Measurements from ENCODE around the gene FOXF2.
"Not testable (repeated sequence)": the region's sequence is repeated elsewhere in the genome, so short reads cannot be mapped to it uniquely, and the experiment has no call there.

FOXF2 gene

DNA sequence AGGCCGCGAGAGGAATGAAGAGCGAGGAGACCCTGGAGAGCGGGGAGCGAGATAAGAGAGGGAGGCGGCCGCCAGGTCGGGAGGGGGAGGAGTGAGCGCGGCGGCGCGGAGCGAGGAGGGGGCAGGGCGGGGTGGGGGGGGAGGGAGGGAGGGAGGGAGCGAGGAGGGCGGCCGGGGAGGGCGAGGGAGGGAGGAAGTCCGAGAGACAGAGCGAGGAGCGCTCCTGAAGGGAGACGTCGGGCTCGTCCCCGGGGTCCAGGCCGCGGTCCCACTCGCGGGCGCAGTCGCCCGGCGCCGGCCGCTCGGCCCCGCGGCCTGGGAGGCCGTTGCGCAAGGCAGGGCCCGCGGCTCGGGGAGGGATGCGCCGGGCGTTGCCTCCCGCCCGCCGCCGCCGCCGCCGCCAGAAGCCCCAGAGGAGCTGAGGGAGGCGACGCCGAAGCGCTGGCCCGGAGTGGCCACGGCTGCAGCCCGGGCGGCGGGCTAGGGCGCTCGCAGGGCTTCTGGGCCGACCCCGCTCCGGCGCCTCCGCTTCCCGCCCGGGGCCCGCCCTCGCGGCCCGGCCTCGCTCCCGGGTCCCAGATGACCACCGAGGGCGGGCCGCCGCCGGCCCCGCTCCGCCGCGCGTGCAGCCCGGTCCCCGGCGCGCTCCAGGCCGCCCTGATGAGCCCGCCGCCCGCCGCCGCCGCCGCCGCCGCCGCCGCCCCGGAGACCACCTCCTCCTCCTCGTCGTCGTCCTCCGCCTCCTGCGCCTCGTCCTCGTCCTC is at the start of gene FOXF2:
Gene FOXF2 (plus strand): TSS at position 208 of the 764 bp plus-strand sequence. CDS start 372 bp downstream, at position 580.
- Mint-ChIP-seq H3K4me3 (peak within 1 kb of the TSS; percentile 51), H3K9me3 (no peaks in the 10 kb centered on the region), H3K4me1 (ENCODE audit: low read depth) (peaks cover 10% of the 10 kb centered on the region), H3K27me3 (ENCODE audit: low read depth) (peaks cover 82% of the 10 kb centered on the region), H3K27ac (no peak within 1 kb of the TSS), H3K36me3 (ENCODE audit: low read depth) (no peaks in the 10 kb centered on the region)

DNA sequence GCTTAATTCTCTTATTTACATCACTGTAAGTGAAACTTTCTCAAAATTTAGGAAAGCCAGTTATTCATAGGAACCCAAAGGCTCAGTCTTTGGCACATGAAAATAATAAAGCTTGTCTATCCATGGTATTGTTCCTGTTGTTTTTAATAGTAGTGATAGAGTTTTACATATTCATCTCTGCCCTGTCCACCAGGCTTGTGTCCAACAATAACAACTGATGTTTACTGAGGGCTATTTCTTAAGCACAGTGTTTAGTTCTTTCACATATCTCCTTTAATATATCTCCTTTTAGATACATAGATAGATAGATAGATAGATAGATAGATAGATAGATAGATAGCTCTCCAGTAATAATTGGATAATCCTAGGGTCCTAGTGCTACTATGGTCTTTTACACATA is 43.3 kb upstream of the FOXF2 start:
- H3K9me3 Mint-ChIP-seq: peaks cover 15% of the 10 kb centered on the region
- H3K27me3 Mint-ChIP-seq (ENCODE audit: low read depth): peaks cover 48% of the 10 kb centered on the region
- no peaks in the 10 kb centered on the region for H3K4me1 Mint-ChIP-seq (ENCODE audit: low read depth)
- no peak overlapping the region for H3K4me3 Mint-ChIP-seq
- H3K36me3 Mint-ChIP-seq (ENCODE audit: low read depth): peaks cover 4% of the 10 kb centered on the region
- H3K27ac Mint-ChIP-seq: no peak overlapping the region

DNA sequence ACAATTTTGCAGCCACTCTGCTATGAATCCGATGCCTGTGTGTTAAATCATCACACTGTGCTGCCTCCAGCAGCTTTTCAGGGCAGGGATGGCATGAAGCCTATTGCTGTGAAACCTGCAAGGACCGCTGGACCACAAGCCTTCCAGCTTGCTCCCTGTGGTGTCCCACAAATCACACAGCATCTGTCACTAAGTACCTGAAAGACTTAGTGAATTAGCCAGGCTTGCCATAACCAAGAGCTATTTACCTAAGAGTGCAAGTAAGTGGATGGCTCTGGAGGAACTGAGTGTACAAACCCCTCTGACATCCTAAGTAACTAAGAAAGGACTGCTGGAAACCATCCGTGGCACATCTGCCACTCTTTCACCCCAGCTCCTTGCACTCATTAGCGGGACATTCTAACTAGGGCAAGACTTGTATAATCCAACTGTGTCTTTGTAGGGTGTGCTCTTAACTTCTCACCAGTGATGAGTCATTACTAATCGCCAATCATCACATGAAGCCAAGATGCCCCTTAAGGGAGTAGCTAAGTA is 42.8 kb upstream of the FOXF2 start:
- Mint-ChIP-seq H3K4me3 (no peak overlapping the region), H3K27me3 (ENCODE audit: low read depth) (peaks cover 49% of the 10 kb centered on the region)

GRCh38 chr6:1347161-1347560 is 42.2 kb upstream of the FOXF2 start:
- Mint-ChIP-seq H3K27me3 (ENCODE audit: low read depth) (peaks cover 46% of the 10 kb centered on the region), H3K4me3 (no peak overlapping the region), H3K27ac (no peak overlapping the region), H3K36me3 (ENCODE audit: low read depth) (peaks cover 4% of the 10 kb centered on the region), H3K4me1 (ENCODE audit: low read depth) (no peaks in the 10 kb centered on the region), H3K9me3 (peaks cover 24% of the 10 kb centered on the region)

More for the DNA sequence above, 42.8 kb upstream of the FOXF2 start:
- Mint-ChIP-seq H3K27ac (no peak overlapping the region), H3K36me3 (ENCODE audit: low read depth) (peaks cover 4% of the 10 kb centered on the region), H3K4me1 (ENCODE audit: low read depth) (no peaks in the 10 kb centered on the region), H3K9me3 (peaks cover 20% of the 10 kb centered on the region)

GRCh38 chr6:1348675-1349074 is 40.7 kb upstream of the FOXF2 start:
- Mint-ChIP-seq H3K4me1 (ENCODE audit: low read depth) (no peaks in the 10 kb centered on the region), H3K36me3 (ENCODE audit: low read depth) (peaks cover 4% of the 10 kb centered on the region), H3K4me3 (no peak overlapping the region), H3K27ac (no peak overlapping the region), H3K27me3 (ENCODE audit: low read depth) (peaks cover 42% of the 10 kb centered on the region), H3K9me3 (peaks cover 19% of the 10 kb centered on the region)

DNA sequence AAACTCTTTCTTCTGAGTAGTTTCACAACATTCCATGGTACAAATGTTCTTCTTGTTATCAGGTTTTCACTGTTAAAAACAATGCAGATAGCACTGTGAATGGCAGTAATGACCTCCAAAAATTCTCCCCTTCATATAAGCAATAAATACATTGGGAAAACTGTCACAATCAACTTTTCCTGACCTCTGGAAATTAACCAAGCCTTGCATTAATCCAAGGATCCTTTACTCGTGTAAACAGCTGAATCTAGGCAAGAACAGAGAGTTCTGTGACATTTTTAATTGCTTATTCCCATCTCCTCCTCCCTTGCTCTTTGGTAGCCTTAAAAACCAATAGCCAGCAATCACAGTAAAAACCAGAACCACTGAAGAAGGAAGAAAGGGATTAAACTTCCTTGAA is 39.7 kb upstream of the FOXF2 start:
- H3K4me3 Mint-ChIP-seq: no peak overlapping the region
- peaks cover 37% of the 10 kb centered on the region for H3K27me3 Mint-ChIP-seq (ENCODE audit: low read depth)
- H3K27ac Mint-ChIP-seq: no peak overlapping the region
- H3K9me3 Mint-ChIP-seq: peaks cover 9% of the 10 kb centered on the region
- peaks cover 3% of the 10 kb centered on the region for H3K4me1 Mint-ChIP-seq (ENCODE audit: low read depth)
- H3K36me3 Mint-ChIP-seq (ENCODE audit: low read depth): no peaks in the 10 kb centered on the region

DNA sequence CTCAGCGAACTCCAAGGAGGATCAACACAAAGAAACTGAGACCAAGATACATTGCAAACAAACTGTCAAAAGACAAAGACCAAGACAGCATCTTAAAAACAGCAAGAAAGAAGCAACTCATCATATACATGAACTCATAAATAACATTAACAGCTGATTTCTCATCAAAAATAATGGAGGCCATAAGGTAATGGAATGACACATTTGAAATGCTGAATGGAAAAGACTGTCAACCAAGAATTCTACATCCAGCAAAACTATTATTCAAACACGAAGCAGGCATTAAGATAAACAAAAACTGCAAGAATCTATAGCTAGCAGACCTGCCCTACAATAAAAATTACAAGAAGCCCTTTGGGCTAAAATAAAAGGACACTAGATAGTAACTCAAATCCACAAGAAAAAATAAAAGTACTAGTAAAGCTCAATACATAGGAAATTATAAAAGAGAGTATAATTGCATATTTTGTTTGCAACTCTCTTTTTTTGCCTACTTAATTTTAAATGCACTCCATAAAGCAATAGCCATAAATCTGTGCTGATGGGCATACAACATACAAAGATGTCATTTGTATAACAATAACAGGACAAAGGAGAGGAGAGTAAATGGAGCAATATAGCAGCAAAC is 37.9 kb upstream of the FOXF2 start:
- H3K27ac Mint-ChIP-seq: no peak overlapping the region
- peaks cover 4% of the 10 kb centered on the region for H3K4me1 Mint-ChIP-seq (ENCODE audit: low read depth)
- H3K9me3 Mint-ChIP-seq: peaks cover 9% of the 10 kb centered on the region
- H3K27me3 Mint-ChIP-seq (ENCODE audit: low read depth): peaks cover 34% of the 10 kb centered on the region
- no peak overlapping the region for H3K4me3 Mint-ChIP-seq
- H3K36me3 Mint-ChIP-seq (ENCODE audit: low read depth): no peaks in the 10 kb centered on the region

GRCh38 chr6:1355068-1355467 is 34.3 kb upstream of the FOXF2 start:
- H3K27ac Mint-ChIP-seq; H3K4me1 Mint-ChIP-seq (ENCODE audit: low read depth); H3K36me3 Mint-ChIP-seq (ENCODE audit: low read depth); H3K9me3 Mint-ChIP-seq; H3K4me3 Mint-ChIP-seq: not testable (repeated sequence)
- H3K27me3 Mint-ChIP-seq (ENCODE audit: low read depth): peaks cover 24% of the 10 kb centered on the region

DNA sequence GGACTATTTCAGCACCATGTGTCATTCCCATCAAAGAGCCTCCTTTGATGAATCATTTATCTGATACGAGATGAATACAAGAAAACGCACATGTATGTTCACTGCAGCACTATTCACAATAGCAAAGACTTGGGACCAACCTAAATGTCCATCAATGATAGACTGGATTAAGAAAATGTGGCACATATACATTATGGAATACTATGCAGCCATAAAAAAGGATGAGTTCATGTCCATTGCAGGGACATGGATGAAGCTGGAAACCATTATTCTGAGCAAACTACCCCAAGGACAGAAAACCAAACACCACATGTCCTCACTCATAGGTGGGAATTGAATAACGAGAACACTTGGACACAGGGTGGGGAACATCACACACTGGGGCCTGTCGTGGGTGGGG is 27.7 kb upstream of the FOXF2 start:
- H3K27me3 Mint-ChIP-seq (ENCODE audit: low read depth): peaks cover 26% of the 10 kb centered on the region
- H3K27ac Mint-ChIP-seq; H3K9me3 Mint-ChIP-seq; H3K4me3 Mint-ChIP-seq; H3K36me3 Mint-ChIP-seq (ENCODE audit: low read depth); H3K4me1 Mint-ChIP-seq (ENCODE audit: low read depth): not testable (repeated sequence)

- H3K36me3 Mint-ChIP-seq (ENCODE audit: low read depth): no peaks in the 10 kb centered on the region
- no peaks in the 10 kb centered on the region for H3K4me1 Mint-ChIP-seq (ENCODE audit: low read depth)
- H3K27me3 Mint-ChIP-seq (ENCODE audit: low read depth): peaks cover 26% of the 10 kb centered on the region
- no peak overlapping the region for H3K4me3 Mint-ChIP-seq
- no peak overlapping the region for H3K27ac Mint-ChIP-seq
- no peaks in the 10 kb centered on the region for H3K9me3 Mint-ChIP-seq
Observed at GRCh38 chr6:1362643-1363042, 26.7 kb upstream of the FOXF2 start.

- H3K27me3 Mint-ChIP-seq (ENCODE audit: low read depth): peaks cover 27% of the 10 kb centered on the region
- no peaks in the 10 kb centered on the region for H3K4me1 Mint-ChIP-seq (ENCODE audit: low read depth)
Observed at GRCh38 chr6:1363298-1363697, 26.1 kb upstream of the FOXF2 start.

DNA sequence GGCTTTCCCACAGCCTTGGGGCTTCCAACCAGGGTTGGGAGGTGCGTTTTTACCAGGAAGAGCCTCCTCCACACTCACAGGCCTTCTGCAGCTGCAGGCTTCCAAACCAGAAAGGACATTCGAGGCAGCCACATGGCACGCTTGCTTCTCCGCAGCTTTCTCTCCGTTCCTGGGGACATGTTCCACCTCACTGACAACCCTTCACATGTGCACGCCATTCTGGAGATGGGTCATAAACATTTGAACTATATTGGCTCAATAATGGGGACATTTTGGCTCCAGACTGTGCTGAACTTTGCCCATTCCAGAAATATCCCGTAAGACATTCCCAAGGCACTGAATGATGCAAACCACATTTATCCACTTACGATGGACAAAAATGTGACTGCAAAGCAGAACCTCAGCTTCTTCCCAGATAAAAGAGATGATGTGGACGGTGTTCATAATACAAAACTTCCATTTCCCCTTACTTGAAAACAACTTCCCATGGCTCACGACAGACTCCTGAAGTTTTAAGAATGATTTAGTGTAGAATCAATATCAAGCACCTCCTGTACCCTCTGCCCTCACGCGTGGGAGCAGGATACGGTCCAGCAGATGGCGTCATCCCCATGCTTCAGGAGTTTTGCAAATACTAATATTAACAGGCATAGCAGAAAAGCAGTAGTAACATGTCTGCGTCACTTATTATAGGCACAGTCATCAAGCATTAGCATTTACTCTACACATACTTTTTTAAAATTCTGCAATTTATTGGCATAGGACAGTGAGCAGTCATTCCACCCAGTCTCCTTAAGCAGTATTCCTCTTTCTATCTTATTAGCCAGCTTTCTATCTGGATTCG is 25.4 kb upstream of the FOXF2 start:
- Mint-ChIP-seq H3K27ac (no peak overlapping the region), H3K36me3 (ENCODE audit: low read depth) (no peaks in the 10 kb centered on the region), H3K9me3 (no peaks in the 10 kb centered on the region), H3K27me3 (ENCODE audit: low read depth) (peaks cover 33% of the 10 kb centered on the region), H3K4me3 (no peak overlapping the region), H3K4me1 (ENCODE audit: low read depth) (no peaks in the 10 kb centered on the region)

More at GRCh38 chr6:1363298-1363697, 26.1 kb upstream of the FOXF2 start:
- H3K9me3 Mint-ChIP-seq: no peaks in the 10 kb centered on the region
- H3K4me3 Mint-ChIP-seq: no peak overlapping the region
- H3K36me3 Mint-ChIP-seq (ENCODE audit: low read depth): no peaks in the 10 kb centered on the region
- no peak overlapping the region for H3K27ac Mint-ChIP-seq

GRCh38 chr6:1364791-1365190 is 24.6 kb upstream of the FOXF2 start:
- H3K27me3 Mint-ChIP-seq (ENCODE audit: low read depth): peaks cover 35% of the 10 kb centered on the region
- no peak overlapping the region for H3K27ac Mint-ChIP-seq
- H3K4me1 Mint-ChIP-seq (ENCODE audit: low read depth): no peaks in the 10 kb centered on the region
- H3K9me3 Mint-ChIP-seq: no peaks in the 10 kb centered on the region
- H3K36me3 Mint-ChIP-seq (ENCODE audit: low read depth): no peaks in the 10 kb centered on the region
- H3K4me3 Mint-ChIP-seq: no peak overlapping the region

- no peaks in the 10 kb centered on the region for H3K36me3 Mint-ChIP-seq (ENCODE audit: low read depth)
- H3K27me3 Mint-ChIP-seq (ENCODE audit: low read depth): peaks cover 37% of the 10 kb centered on the region
- H3K27ac Mint-ChIP-seq: no peak overlapping the region
- H3K9me3 Mint-ChIP-seq: no peaks in the 10 kb centered on the region
- H3K4me3 Mint-ChIP-seq: no peak overlapping the region
- no peaks in the 10 kb centered on the region for H3K4me1 Mint-ChIP-seq (ENCODE audit: low read depth)
Observed at GRCh38 chr6:1365686-1366085, 23.7 kb upstream of the FOXF2 start.
